Fibroblast of lung (primary cell): ENCODE data around the gene METTL21C. TPM values are rescaled to one million over a fixed set of nuclear protein-coding genes. Genes with fewer than 3 reads are reported as not detected.

Experiments
- DNase-seq, 2 donors: peaks; one replicate each; pipeline versions ENCODE4 v3.0.0 to v3.0.0-alpha.2; 2010; ENCODE audit warnings: low read depth in 2 of 2
- H2AFZ ChIP-seq: 2 replicates; pipeline ENCODE4 v1.5.1; 2012; ENCODE audit warnings: low read length, control low read depth, inconsistent platforms
- H3K27ac ChIP-seq: 2 replicates; pipeline ENCODE4 v1.5.1; 2011; ENCODE audit warnings: low read length, control low read depth; ENCODE audit not compliant: insufficient read depth
- H3K27me3 ChIP-seq: 2 replicates; pipeline ENCODE4 v1.5.1; 2011; ENCODE audit warnings: mild to moderate bottlenecking, low read length; ENCODE audit not compliant: control insufficient read depth, insufficient read depth
- H3K36me3 ChIP-seq: 2 replicates; pipeline ENCODE4 v1.5.1; 2011; ENCODE audit warnings: low read length; ENCODE audit not compliant: control insufficient read depth, insufficient read depth
- H3K4me1 ChIP-seq: 2 replicates; pipeline ENCODE4 v1.5.1; 2011; ENCODE audit warnings: low read length; ENCODE audit not compliant: control insufficient read depth, insufficient read depth; ENCODE audit errors: extremely low read depth
- H3K4me2 ChIP-seq: 2 replicates; pipeline ENCODE4 v1.5.1; 2011; ENCODE audit warnings: low read length, control low read depth; ENCODE audit not compliant: insufficient read depth; ENCODE audit errors: extremely low read depth
- H3K4me3 ChIP-seq, 4 experiments: fragments of 200-600 bp in 1 of 4; sonication (generic) in 1 of 4; replicated peaks in 1 of 4; 2 replicates each; pipeline ENCODE4 v1.5.1; 2011 to 2016; ENCODE audit warnings: low read length in 4 of 4, low read depth in 3 of 4, mild to moderate bottlenecking in 3 of 4, control low read depth in 2 of 4, inconsistent platforms in 1 of 4, mixed read lengths in 1 of 4; ENCODE audit not compliant: insufficient read depth in 1 of 4; ENCODE audit errors: control extremely low read depth in 1 of 4
- H3K79me2 ChIP-seq: 2 replicates; pipeline ENCODE4 v1.5.1; 2012; ENCODE audit warnings: mild to moderate bottlenecking, low read length, inconsistent platforms; ENCODE audit not compliant: control insufficient read depth, insufficient read depth
- H3K9ac ChIP-seq: 2 replicates; pipeline ENCODE4 v1.5.1; 2011; ENCODE audit warnings: mild to moderate bottlenecking, low read length, control low read depth; ENCODE audit not compliant: insufficient read depth
- H3K9me3 ChIP-seq: 2 replicates; pipeline ENCODE4 v1.5.1; 2012; ENCODE audit warnings: low read depth, low read length; ENCODE audit not compliant: control insufficient read depth, insufficient read depth
- H4K20me1 ChIP-seq: 2 replicates; pipeline ENCODE4 v1.5.1; 2011; ENCODE audit warnings: low read length; ENCODE audit not compliant: control insufficient read depth, insufficient read depth; ENCODE audit errors: extremely low read depth
- CTCF ChIP-seq, 2 donors: IDR thresholded peaks in 1 of 2; conservative IDR thresholded peaks in 1 of 2; 1 replicate in 1 of 2; 2 replicates in 1 of 2; pipeline ENCODE4 v1.5.1; 2011 to 2012; ENCODE audit warnings: low read length in 2 of 2, control low read depth in 1 of 2, inconsistent platforms in 1 of 2, low read depth in 1 of 2, mild to moderate bottlenecking in 1 of 2
- EZH2 ChIP-seq: IDR thresholded peaks from 2 replicates; pipeline ENCODE4 v1.5.1; 2012; ENCODE audit warnings: low read length, control low read depth, mild to moderate bottlenecking; ENCODE audit errors: missing control alignments
- polyA plus RNA-seq, 2 donors: library from polyadenylated mRNA; depleted of rRNA in 1 of 2; stranded (reverse) in 1 of 2; unstranded in 1 of 2; fragments of >200 nt; gene quantifications; 2 replicates each; pipeline ENCODE4 v1.2.1, GENCODE V29; 2011 to 2012; ENCODE audit warnings: missing spikeins in 1 of 2
- total RNA-seq: library from RNA; depleted of rRNA; stranded (reverse); fragments of >200 nt; gene quantifications from 2 replicates; pipeline ENCODE4 v1.2.1, GENCODE V29; 2014

Gene METTL21C
- total and polyA plus RNA-seq, 2 donors (not counting 1 experiment from before 2014, with no cell fraction given): 0.17 TPM; not detected in 1

- TF ChIP-seq CTCF (conservative IDR thresholded peaks at IDR 0.05 in 1 of 2, IDR thresholded peaks at IDR 0.05 in 1 of 2; ENCODE audit: low read depth in 1 of 2, low read length in 2 of 2) (no peak), EZH2 (no peak)
- H3K4me3 ChIP-seq: no peak overlapping the region
- no peak overlapping the region for H3K27ac ChIP-seq
- DNase-seq: no peak
- H3K27me3 ChIP-seq: peaks cover 12% of the 10 kb centered on the region
- H3K4me2 ChIP-seq: no peak overlapping the region
- no peak overlapping the region for H3K9ac ChIP-seq
- no peaks in the 10 kb centered on the region for H3K9me3 ChIP-seq
- no peak overlapping the region for H2AFZ ChIP-seq
- H4K20me1 ChIP-seq: no peaks in the 10 kb centered on the region
- H3K79me2 ChIP-seq: no peaks in the 10 kb centered on the region
- H3K36me3 ChIP-seq: no peaks in the 10 kb centered on the region
- H3K4me1 ChIP-seq: peaks cover 4% of the 10 kb centered on the region
Measured at GRCh38 chr13:102690883-102691282, 4.0 kb downstream of the METTL21C start.

GRCh38 chr13:102688306-102688973, 6.4 kb downstream of the METTL21C start:
- Histone ChIP-seq H3K36me3 (no peaks in the 10 kb centered on the region), H3K4me2 (no peak overlapping the region), H3K4me1 (peaks cover 1% of the 10 kb centered on the region), H3K27ac (no peak overlapping the region), H3K27me3 (peaks cover 9% of the 10 kb centered on the region), H2AFZ (no peak overlapping the region), H3K4me3 (no peak overlapping the region), H3K9me3 (no peaks in the 10 kb centered on the region), H3K9ac (no peak overlapping the region), H4K20me1 (no peaks in the 10 kb centered on the region), H3K79me2 (no peaks in the 10 kb centered on the region)
- no peak for TF ChIP-seq CTCF (conservative IDR thresholded peaks at IDR 0.05 in 1 of 2, IDR thresholded peaks at IDR 0.05 in 1 of 2; ENCODE audit: low read depth in 1 of 2, low read length in 2 of 2)
- TF ChIP-seq EZH2: no peak
- no peak for DNase-seq

GRCh38 chr13:102687520-102687919, 7.3 kb downstream of the METTL21C start:
- no peak overlapping the region for H3K9ac ChIP-seq

More at GRCh38 chr13:102687520-102687919, 7.3 kb downstream of the METTL21C start:
- Histone ChIP-seq H3K9me3 (no peaks in the 10 kb centered on the region), H3K27me3 (peaks cover 9% of the 10 kb centered on the region), H3K4me1 (no peaks in the 10 kb centered on the region), H3K79me2 (no peaks in the 10 kb centered on the region), H2AFZ (no peak overlapping the region), H3K36me3 (no peaks in the 10 kb centered on the region), H4K20me1 (no peaks in the 10 kb centered on the region), H3K27ac (no peak overlapping the region), H3K4me3 (no peak overlapping the region), H3K4me2 (no peak overlapping the region)
- TF ChIP-seq CTCF (conservative IDR thresholded peaks at IDR 0.05 in 1 of 2, IDR thresholded peaks at IDR 0.05 in 1 of 2; ENCODE audit: low read depth in 1 of 2, low read length in 2 of 2): no peak
- no peak for TF ChIP-seq EZH2
- DNase-seq: no peak
